Astrocyte (in vitro differentiated cells and primary cell): ENCODE data around the gene MORN5. TPM values are rescaled to one million over a fixed set of nuclear protein-coding genes. Genes with fewer than 3 reads are reported as not detected.

Source experiments
- DNase-seq: peaks from one replicate; pipeline ENCODE4 v3.0.0-alpha.2; 2010; ENCODE audit warnings: low read depth
- FAIRE-seq: peaks from 2 replicates; lab custom pipeline; 2011; peaks lifted over from hg19 to GRCh38; lab: Jason Lieb, UNC
- H2AFZ ChIP-seq: 2 replicates; pipeline ENCODE4 v1.6.0; 2012; ENCODE audit warnings: low read depth, low read length, inconsistent platforms
- H3K27ac ChIP-seq: 2 replicates; pipeline ENCODE4 v1.5.1; 2011; ENCODE audit warnings: low read depth, low read length, inconsistent platforms
- H3K27me3 ChIP-seq: 2 replicates; pipeline ENCODE4 v1.6.0; 2011; ENCODE audit warnings: low read length, inconsistent platforms; ENCODE audit not compliant: insufficient read depth
- H3K36me3 ChIP-seq: 2 replicates; pipeline ENCODE4 v1.5.1; 2011; ENCODE audit warnings: low read length, inconsistent platforms; ENCODE audit not compliant: insufficient read depth
- H3K4me1 ChIP-seq: 2 replicates; pipeline ENCODE4 v1.5.1; 2011; ENCODE audit warnings: low read length, inconsistent platforms; ENCODE audit not compliant: insufficient read depth
- H3K4me2 ChIP-seq: 2 replicates; pipeline ENCODE4 v1.6.0; 2012; ENCODE audit warnings: low read length, inconsistent platforms
- H3K4me3 ChIP-seq: 2 replicates; pipeline ENCODE4 v1.5.1; 2011; ENCODE audit warnings: low read depth, mild to moderate bottlenecking, low read length, inconsistent platforms; ENCODE audit not compliant: insufficient read depth
- H3K79me2 ChIP-seq: 2 replicates; pipeline ENCODE4 v1.6.0; 2012; ENCODE audit warnings: mild to moderate bottlenecking, low read length, inconsistent platforms; ENCODE audit not compliant: insufficient read depth
- H3K9ac ChIP-seq: 2 replicates; pipeline ENCODE4 v1.6.0; 2012; ENCODE audit warnings: mild to moderate bottlenecking, low read length, inconsistent platforms
- H3K9me3 ChIP-seq: 2 replicates; pipeline ENCODE4 v1.5.1; 2012; ENCODE audit warnings: low read depth, mild to moderate bottlenecking, low read length, inconsistent platforms; ENCODE audit not compliant: insufficient read depth
- H4K20me1 ChIP-seq: 2 replicates; pipeline ENCODE4 v1.6.0; 2012; ENCODE audit warnings: low read length, inconsistent platforms; ENCODE audit not compliant: insufficient read depth
- H3K27ac Mint-ChIP-seq: one replicate; pipeline ENCODE4 v1.8.0; 2021; ENCODE audit warnings: mild to moderate bottlenecking, mixed read lengths; ENCODE audit not compliant: unreplicated experiment
- H3K27me3 Mint-ChIP-seq: one replicate; pipeline ENCODE4 v1.8.0; 2021; ENCODE audit warnings: low read depth, mixed read lengths; ENCODE audit not compliant: unreplicated experiment
- H3K36me3 Mint-ChIP-seq: one replicate; pipeline ENCODE4 v1.8.0; 2021; ENCODE audit warnings: low read depth, mixed read lengths; ENCODE audit not compliant: unreplicated experiment
- H3K4me1 Mint-ChIP-seq: one replicate; pipeline ENCODE4 v1.8.0; 2021; ENCODE audit warnings: low read depth, mixed read lengths; ENCODE audit not compliant: unreplicated experiment
- H3K4me3 Mint-ChIP-seq: one replicate; pipeline ENCODE4 v1.8.0; 2021; ENCODE audit warnings: mild to moderate bottlenecking, moderate library complexity, mixed read lengths; ENCODE audit not compliant: unreplicated experiment
- H3K9me3 Mint-ChIP-seq: one replicate; pipeline ENCODE4 v1.8.0; 2021; ENCODE audit warnings: mild to moderate bottlenecking, mixed read lengths; ENCODE audit not compliant: unreplicated experiment
- CTCF ChIP-seq: IDR thresholded peaks from 2 replicates; pipeline ENCODE4 v1.5.1; 2011; ENCODE audit warnings: low read depth, mild to moderate bottlenecking, inconsistent platforms, low read length, moderate library complexity; ENCODE audit not compliant: insufficient read depth
- EZH2 ChIP-seq: IDR thresholded peaks from 2 replicates; pipeline ENCODE4 v1.6.1; 2012; ENCODE audit warnings: mild to moderate bottlenecking, low read length, inconsistent platforms; ENCODE audit not compliant: insufficient read depth
- total RNA-seq: library from RNA; stranded (reverse); gene quantifications from 2 replicates; pipeline ENCODE4 v1.2.1, GENCODE V29; 2021

The MORN5 gene
- total RNA-seq, 1 donor from 2014 or later = not detected

GRCh38 chr9:122184551-122184950 lies 24.8 kb downstream of the MORN5 start:
- peaks cover 8% of the 10 kb centered on the region for H3K4me1 ChIP-seq
- Mint-ChIP-seq H3K4me3 (no peak overlapping the region), H3K4me1 (peaks cover 4% of the 10 kb centered on the region), H3K36me3 (no peaks in the 10 kb centered on the region), H3K27ac (no peak overlapping the region), H3K27me3 (peaks cover 26% of the 10 kb centered on the region), H3K9me3 (no peaks in the 10 kb centered on the region)
- DNase-seq = no peak
- H3K27ac ChIP-seq = no peak overlapping the region
- no peak for FAIRE-seq
- no peak overlapping the region for H3K4me3 ChIP-seq
- H3K27me3 ChIP-seq = peaks cover 25% of the 10 kb centered on the region
- H3K36me3 ChIP-seq = no peaks in the 10 kb centered on the region
- no peaks in the 10 kb centered on the region for H3K9me3 ChIP-seq
- no peak overlapping the region for H2AFZ ChIP-seq
- no peak for TF ChIP-seq EZH2
- no peak for TF ChIP-seq CTCF
- no peak overlapping the region for H3K4me2 ChIP-seq
- H3K79me2 ChIP-seq = no peaks in the 10 kb centered on the region
- no peaks in the 10 kb centered on the region for H4K20me1 ChIP-seq
- H3K9ac ChIP-seq = no peak overlapping the region

- H3K9me3 ChIP-seq = no peaks in the 10 kb centered on the region
- no peaks in the 10 kb centered on the region for H4K20me1 ChIP-seq
- peaks cover under 1% of the 10 kb centered on the region for H3K36me3 Mint-ChIP-seq
- no peak overlapping the region for H3K27ac ChIP-seq
- no peaks in the 10 kb centered on the region for H3K79me2 ChIP-seq
- no peak overlapping the region for H3K4me3 ChIP-seq
- peaks cover 25% of the 10 kb centered on the region for H3K27me3 Mint-ChIP-seq
- TF ChIP-seq CTCF (no peak), EZH2 (no peak)
- no peak overlapping the region for H3K4me3 Mint-ChIP-seq
- no peaks in the 10 kb centered on the region for H3K9me3 Mint-ChIP-seq
- H3K36me3 ChIP-seq = no peaks in the 10 kb centered on the region
- H3K4me1 ChIP-seq = no peaks in the 10 kb centered on the region
- no peak overlapping the region for H3K9ac ChIP-seq
- no peaks in the 10 kb centered on the region for H3K4me1 Mint-ChIP-seq
- FAIRE-seq (no peak), DNase-seq (no peak)
- H2AFZ ChIP-seq = no peak overlapping the region
- H3K4me2 ChIP-seq = no peak overlapping the region
- H3K27ac Mint-ChIP-seq = no peak overlapping the region
- H3K27me3 ChIP-seq = peaks cover 25% of the 10 kb centered on the region
These were observed 26.6 kb downstream of the MORN5 start for GRCh38 chr9:122186301-122186700.

- peaks cover 24% of the 10 kb centered on the region for H3K27me3 ChIP-seq
These were observed 27.2 kb downstream of the MORN5 start for GRCh38 chr9:122186777-122187470.

More at GRCh38 chr9:122186777-122187470, 27.2 kb downstream of the MORN5 start:
- no peaks in the 10 kb centered on the region for H3K36me3 ChIP-seq
- no peaks in the 10 kb centered on the region for H3K4me1 Mint-ChIP-seq
- H3K79me2 ChIP-seq = no peaks in the 10 kb centered on the region
- peaks cover 2% of the 10 kb centered on the region for H3K36me3 Mint-ChIP-seq
- H3K4me1 ChIP-seq = no peaks in the 10 kb centered on the region
- H3K9me3 Mint-ChIP-seq = no peaks in the 10 kb centered on the region
- no peak for DNase-seq
- H3K27ac Mint-ChIP-seq = no peak overlapping the region
- H3K27ac ChIP-seq = no peak overlapping the region
- no peak overlapping the region for H3K4me3 Mint-ChIP-seq
- TF ChIP-seq EZH2 (no peak), CTCF (no peak)
- no peaks in the 10 kb centered on the region for H4K20me1 ChIP-seq
- no peak for FAIRE-seq
- H3K4me2 ChIP-seq = no peak overlapping the region
- H2AFZ ChIP-seq = no peak overlapping the region
- H3K9me3 ChIP-seq = no peaks in the 10 kb centered on the region
- peaks cover 30% of the 10 kb centered on the region for H3K27me3 Mint-ChIP-seq
- no peak overlapping the region for H3K4me3 ChIP-seq
- no peak overlapping the region for H3K9ac ChIP-seq
